OCI-LY7 (cell line): Measurements from ENCODE around the gene SLC5A10.

Source experiments
- CTCF ChIP-seq: fragments of 200-600 bp; sonication (generic); conservative IDR thresholded peaks from 2 replicates; pipeline ENCODE4 v1.5.1; 2014; ENCODE audit warnings: mild to moderate bottlenecking, antibody characterized with exemption, low read length, moderate library complexity, mixed read lengths
- EZH2phosphoT487 ChIP-seq: fragments of 200-600 bp; sonication (generic); IDR thresholded peaks from 2 replicates; pipeline ENCODE4 v1.6.1; 2018; ENCODE audit warnings: low read depth, borderline replicate concordance, mild to moderate bottlenecking, mixed run types, antibody characterized with exemption, low read length, moderate library complexity, mixed read lengths

- TF ChIP-seq CTCF = no peak
- no peak for TF ChIP-seq EZH2phosphoT487
These were observed 47.5 kb upstream of the SLC5A10 start for GRCh38 chr17:18904482-18904881.
